SK-N-SH (cell line): ENCODE data around the gene EPYC. TPM values are rescaled to one million over a fixed set of nuclear protein-coding genes. Genes with fewer than 3 reads are reported as not detected.
A peak's percentile ranks its signal among the peaks of the same experiment; 100 is the strongest.

Source experiments
- CHD2 ChIP-seq: fragments of 150-350 bp; IDR thresholded peaks from 2 replicates; pipeline ENCODE4 v1.6.1; 2018; ENCODE audit warnings: low read length; ENCODE audit not compliant: partially characterized antibody
- CTCF ChIP-seq: fragments of 200-600 bp; sonication (generic); IDR thresholded peaks from 2 replicates; pipeline ENCODE4 v1.6.1; 2017; ENCODE audit warnings: antibody characterized with exemption, mild to moderate bottlenecking, moderate library complexity
- ELF1 ChIP-seq: IDR thresholded peaks from 2 replicates; pipeline ENCODE4 v1.4.0; 2012
- EP300 ChIP-seq, 2 experiments: IDR thresholded peaks; 2 replicates each; pipeline versions ENCODE4 v1.4.0 to v1.6.1; 2012; ENCODE audit warnings: borderline replicate concordance in 1 of 2, low read depth in 1 of 2, low read length in 1 of 2
- FOSL2 ChIP-seq: IDR thresholded peaks from 2 replicates; pipeline ENCODE4 v1.4.0; 2012; ENCODE audit warnings: low read depth, mild to moderate bottlenecking, moderate library complexity, borderline replicate concordance
- FOXM1 ChIP-seq: IDR thresholded peaks from 2 replicates; pipeline ENCODE4 v1.4.0; 2012; ENCODE audit warnings: low read depth, mild to moderate bottlenecking
- GATA2 ChIP-seq: sonication (generic); formaldehyde crosslinking; IDR thresholded peaks from 2 replicates; pipeline ENCODE4 v1.5.0; 2020; ENCODE audit warnings: mild to moderate bottlenecking, missing genetic modification reagents
- IRF3 ChIP-seq: fragments of 150-350 bp; IDR thresholded peaks from 2 replicates; pipeline ENCODE4 v1.6.1; 2016; ENCODE audit warnings: mild to moderate bottlenecking, low read depth, low read length
- NRF1 ChIP-seq: IDR thresholded peaks from 2 replicates; pipeline ENCODE4 v1.6.1; 2012; ENCODE audit warnings: low read depth, mild to moderate bottlenecking, low read length
- POLR2AphosphoS5 ChIP-seq: IDR thresholded peaks from 2 replicates; pipeline ENCODE4 v1.6.1; 2012; ENCODE audit warnings: low read depth, low read length
- RAD21 ChIP-seq: IDR thresholded peaks from 2 replicates; pipeline ENCODE4 v1.6.1; 2012; ENCODE audit warnings: mild to moderate bottlenecking, low read length
- REST ChIP-seq: IDR thresholded peaks from 2 replicates; pipeline ENCODE4 v1.6.1; 2012; ENCODE audit warnings: mild to moderate bottlenecking, low read depth, low read length, moderate library complexity
- RFX5 ChIP-seq: IDR thresholded peaks from 2 replicates; pipeline ENCODE4 v1.6.1; 2012; ENCODE audit warnings: mild to moderate bottlenecking, improper control_type of control experiment, low read length
- TCF12 ChIP-seq: IDR thresholded peaks from 2 replicates; pipeline ENCODE4 v1.4.0; 2012
- USF1 ChIP-seq: IDR thresholded peaks from 2 replicates; pipeline ENCODE4 v1.4.0; 2012; ENCODE audit warnings: low read depth, borderline replicate concordance
- polyA plus RNA-seq, 3 experiments: library from polyadenylated mRNA; depleted of rRNA; stranded (reverse); fragments of >200 nt; gene quantifications; 2 replicates each; pipeline ENCODE4 v1.2.3, GENCODE V29; 2012

EPYC gene
- polyA plus RNA-seq, 1 of the 3 experiments (the other 2 are of a cell fraction): not detected

GRCh38 chr12:91023326-91024004 lies 18.7 kb upstream of the EPYC start (continued):
- TF ChIP-seq CTCF (no peak), NRF1 (no peak), FOSL2 (peak; percentile 79), RFX5 (no peak), ELF1 (no peak), CHD2 (no peak), TCF12 (peak; percentile 75), USF1 (no peak), FOXM1 (no peak), POLR2AphosphoS5 (no peak; the same call in 1 of the 2 replicates), RAD21 (no peak), REST (no peak), GATA2 (CRISPR knock-in tag) (no peak), IRF3 (no peak), EP300 (IDR thresholded peaks at IDR 0.05; ENCODE audit: borderline replicate concordance in 1 of 2, low read depth in 1 of 2, low read length in 1 of 2) (peak in 1 of 2 experiments; percentile 54; a peak in 1 of 4 replicates)
